GM21825 (cell line): ENCODE measurements around the gene TEX261.

Source experiments
- ATAC-seq: cut with Tn5 transposase; IDR thresholded peaks from one replicate; pipeline ENCODE4 v1.9.1; 2021; ENCODE audit warnings: mild to moderate bottlenecking, moderate library complexity; ENCODE audit not compliant: unreplicated experiment

TEX261 gene

GRCh38 chr2:70937866-70938585, 56.6 kb downstream of the TEX261 start:
- ATAC-seq = no peak

GRCh38 chr2:70936979-70937811, 57.5 kb downstream of the TEX261 start:
- no peak for ATAC-seq

GRCh38 chr2:70936165-70936978, 58.3 kb downstream of the TEX261 start:
- no peak for ATAC-seq
